ENCODE measurements around the gene CDH20.
"Not testable (repeated sequence)": the region's sequence is repeated elsewhere in the genome, so short reads cannot be mapped to it uniquely, and the experiment has no call there.

CDH20 gene

DNA sequence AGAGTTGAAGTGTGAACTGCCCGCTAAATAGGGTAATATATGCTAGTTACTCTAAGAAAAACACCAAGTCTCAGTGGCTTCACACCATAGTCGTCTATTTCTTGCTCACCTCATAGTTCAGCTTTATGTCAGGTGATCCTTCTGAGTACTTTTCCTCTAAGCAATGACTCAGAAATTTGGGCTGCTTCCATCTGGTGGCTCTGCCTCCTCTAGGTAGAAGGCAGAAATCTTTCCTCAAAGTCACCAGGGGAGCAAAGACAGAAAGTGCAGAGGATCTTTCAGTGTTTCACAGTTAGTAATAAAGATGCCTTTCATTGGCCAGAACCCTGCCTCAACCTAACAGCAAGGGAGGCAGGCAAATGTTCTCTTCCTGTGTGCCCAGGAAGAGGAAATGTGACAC is 17.3 kb downstream of the CDH20 start:
- no peak for DNase-seq

DNA sequence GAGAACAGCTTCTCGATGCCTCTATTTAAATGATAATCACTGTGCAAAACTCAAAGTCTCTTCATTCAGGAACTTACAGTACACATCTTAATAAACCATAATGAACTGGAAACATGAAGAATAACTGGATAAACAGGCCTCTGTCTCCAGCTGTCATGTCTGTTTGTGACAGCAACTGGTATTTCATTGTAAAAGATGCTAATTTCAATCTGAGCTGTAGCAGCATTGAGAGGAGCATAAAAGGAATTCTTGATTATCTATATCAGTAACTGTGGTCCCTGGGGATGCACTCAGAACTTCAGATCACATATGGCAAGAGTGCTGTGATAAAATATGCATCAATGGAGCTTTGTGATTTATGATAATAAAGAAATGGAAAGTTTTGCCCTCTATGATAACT is 18.8 kb downstream of the CDH20 start:
- no peak for DNase-seq

DNA sequence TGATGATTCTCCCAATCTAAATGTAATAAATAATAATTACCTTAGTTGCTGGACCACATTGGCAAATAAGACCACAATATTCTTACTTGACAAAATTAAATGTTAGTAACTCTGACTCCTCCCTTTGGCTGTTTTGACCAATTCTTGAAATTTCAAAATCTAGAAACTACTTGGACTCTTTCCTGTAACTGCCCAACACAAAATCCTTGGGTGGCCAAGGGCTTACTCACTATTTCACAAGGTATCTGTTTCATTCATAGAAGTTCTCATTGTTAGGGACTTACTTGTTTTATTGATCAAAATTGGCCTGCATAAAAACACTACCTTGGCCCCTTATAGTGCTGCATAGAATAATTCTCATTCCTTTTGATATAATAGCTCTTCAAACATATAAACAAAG is 19.4 kb downstream of the CDH20 start:
- DNase-seq = no peak

DNA sequence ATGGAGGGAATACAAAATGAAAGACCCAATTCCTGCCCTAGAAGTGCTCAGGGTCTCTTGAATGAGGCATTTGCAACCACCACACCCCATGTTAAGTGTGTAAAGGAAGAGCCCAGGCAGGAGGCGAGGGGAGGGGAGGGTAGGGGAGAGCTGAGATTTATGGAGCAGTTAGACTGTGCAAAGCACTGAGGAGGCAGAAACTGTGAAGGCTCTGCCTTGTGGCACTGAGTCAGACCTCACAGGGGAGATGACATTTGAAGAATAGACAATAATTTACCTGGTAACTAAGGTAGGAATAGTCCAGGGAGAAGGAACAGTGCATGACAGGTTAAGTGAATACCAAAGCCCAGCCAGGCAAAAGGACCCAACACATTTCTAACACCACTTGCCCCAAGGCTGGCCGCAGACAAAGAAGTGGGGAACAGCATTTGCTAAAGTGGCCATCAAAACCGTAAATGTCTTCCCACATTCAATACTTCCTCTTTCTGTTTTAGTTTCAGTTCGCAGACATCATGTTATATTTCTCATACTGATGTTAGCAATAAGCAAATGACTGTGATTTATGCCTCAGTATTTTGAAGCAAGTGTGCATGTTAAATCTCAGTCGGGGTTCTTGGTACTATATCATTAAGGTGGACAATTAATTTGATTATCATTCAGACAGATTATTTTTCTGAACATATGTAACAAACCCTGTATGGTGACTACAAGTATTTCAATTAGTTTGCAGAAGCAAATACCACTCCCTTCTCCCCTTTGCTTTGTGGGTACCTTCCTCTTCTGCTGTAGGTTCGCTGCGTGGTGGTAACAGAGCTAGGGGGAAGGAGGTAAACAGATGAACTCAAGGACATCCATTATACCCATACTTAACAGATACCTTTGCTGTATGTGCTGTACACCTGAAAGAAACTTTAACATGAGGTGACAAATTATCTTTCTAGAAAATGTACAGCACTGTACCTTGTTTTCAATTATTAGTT is 27.5 kb downstream of the CDH20 start:
- no peak for DNase-seq

DNA sequence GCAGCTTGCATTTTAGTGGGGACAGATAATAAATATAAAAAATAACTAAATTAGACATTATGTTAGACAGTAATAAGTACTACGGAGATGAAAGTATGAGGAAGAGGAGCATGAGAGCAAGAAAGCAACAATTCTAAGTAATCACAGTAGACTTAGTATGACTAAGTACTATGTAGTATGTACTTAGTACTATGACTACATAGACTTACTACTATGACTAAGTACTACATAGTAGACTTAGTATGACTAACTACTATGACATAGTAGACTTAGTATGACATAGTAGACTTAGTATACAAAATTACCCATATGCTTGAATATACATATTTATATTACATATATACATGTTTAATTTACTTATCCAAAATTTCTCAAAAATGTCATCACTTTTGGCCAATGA is 29.3 kb downstream of the CDH20 start:
- no peak for DNase-seq

DNA sequence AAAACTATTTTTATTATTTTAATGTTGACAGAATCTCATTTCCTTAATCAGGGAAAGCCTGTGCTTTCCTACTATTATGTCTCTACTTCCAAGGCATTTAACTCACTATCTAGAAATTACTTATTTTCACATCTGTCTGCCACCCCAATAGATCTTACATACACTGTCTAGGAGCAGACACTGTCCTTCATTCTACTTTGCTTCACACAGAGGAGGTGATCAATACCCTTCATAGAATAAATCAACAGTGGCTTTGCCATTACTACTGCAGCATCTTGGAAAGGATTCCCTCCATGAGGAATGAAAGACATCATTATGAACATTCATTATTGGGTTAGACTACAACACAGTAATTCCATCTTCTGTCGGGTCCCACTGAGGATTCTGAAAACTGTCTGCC is 31.7 kb downstream of the CDH20 start:
- DNase-seq = no peak

DNA sequence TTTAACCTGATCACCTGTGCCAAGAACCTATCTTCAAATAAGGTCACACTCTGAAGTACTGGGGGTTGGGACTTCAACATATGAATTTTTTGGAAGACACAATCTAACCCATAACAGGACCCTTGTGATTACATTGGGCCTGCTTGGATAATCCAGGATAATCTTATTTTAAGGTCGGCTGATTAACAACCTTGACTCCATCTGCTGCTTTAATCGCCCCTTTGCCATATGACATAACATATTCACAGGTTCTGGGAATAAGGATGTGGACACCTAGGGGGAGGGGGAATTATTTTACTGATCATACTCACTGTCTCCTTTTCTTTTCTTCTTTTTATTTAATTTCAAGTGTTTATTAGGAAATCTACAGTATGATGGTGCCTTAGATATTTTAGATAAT is 34.8 kb downstream of the CDH20 start:
- DNase-seq = no peak

DNA sequence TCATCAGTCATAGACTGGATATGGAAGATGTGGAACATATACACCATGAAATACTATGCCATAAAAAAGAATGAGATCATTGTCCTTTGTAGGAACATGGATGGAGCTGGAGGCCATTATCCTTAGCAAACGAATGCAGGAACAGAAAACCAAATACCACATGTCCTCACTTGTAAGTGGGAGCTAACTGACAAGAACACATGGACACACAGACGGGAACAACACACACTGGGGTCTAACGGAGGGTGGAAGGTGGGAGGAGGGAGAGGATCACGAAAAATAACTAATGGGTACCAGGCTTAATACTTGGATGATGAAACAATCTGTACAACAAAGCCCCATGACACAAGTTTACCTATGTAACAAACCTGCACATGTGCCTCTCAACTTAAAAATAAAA is 36.4 kb downstream of the CDH20 start:
- not testable (repeated sequence) for DNase-seq

DNA sequence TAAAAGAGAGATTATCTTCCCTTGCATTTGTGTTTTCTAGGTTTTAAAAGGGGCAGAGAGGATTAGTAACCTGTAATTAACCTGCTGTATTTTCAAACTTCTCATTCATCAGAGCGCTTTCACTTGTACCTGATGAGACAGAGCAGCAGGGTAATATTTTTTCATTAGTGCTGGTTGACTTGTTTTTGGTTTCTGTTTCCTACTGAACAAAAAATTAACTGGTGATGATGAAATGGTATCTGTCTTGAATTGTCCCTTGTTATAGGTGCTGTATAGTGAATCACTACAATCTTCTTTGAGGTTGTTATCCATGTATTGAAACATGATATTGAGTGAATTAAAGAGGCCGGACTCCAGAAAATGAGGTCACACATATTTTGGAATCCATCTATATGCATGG is 37.9 kb downstream of the CDH20 start:
- no peak for DNase-seq

DNA sequence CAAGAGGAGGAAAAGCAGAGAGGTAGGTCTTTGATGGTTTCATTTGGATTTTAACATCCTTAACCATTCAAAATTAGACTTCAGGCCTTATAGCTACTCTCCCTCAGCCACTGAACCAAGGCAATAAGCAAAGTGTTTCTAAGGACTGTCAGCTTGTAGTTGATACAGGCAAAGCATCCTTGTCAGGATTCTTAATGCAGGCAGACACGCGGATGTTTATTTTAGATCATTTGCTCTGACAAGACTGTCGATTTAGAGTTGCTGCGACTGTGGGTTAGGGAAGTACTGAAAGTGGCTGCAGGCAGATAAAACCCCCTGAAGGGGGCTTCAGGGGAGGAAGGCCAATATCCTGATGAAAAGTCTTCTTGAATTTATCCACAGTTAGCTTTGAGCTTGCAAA is 46.6 kb downstream of the CDH20 start:
- no peak for DNase-seq

DNA sequence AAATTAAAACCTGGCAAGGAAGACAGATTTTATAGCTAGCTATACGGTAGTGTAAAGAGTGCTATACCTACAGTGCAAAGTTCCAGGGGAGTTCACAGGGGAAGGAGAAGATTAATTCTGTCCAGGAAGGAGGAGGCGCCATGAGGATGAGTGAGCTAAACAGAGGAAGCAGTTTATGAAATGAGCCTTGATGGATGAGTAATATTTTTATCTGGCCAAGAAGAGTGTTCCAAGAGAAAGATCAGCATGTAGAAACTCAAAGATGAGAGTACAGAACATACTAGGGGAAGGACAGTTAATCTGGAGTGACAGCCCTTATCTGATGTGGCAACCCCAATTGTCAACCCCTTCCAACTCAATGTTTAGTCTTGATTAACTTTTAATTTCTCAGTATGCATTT is 54.8 kb downstream of the CDH20 start:
- no peak for DNase-seq

DNA sequence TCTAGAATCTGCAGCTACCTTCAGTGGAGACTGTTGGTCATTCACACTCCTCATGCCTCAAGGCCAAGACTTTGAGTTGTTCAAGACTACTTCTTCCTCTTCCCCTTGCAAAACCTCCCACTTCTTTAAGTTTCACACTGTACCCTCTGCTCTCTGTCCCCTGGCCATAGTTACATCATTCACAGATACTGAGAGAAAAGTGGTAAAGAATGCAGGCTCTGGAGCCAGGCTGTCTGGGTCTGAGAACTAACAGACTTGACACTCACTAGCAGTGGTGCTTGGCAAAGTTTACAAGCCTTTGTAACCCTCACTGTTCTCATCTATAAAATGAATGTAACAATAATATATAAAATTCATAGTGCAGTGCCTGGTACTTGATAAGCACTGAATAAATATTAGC is 61.8 kb downstream of the CDH20 start:
- no peak for DNase-seq

DNA sequence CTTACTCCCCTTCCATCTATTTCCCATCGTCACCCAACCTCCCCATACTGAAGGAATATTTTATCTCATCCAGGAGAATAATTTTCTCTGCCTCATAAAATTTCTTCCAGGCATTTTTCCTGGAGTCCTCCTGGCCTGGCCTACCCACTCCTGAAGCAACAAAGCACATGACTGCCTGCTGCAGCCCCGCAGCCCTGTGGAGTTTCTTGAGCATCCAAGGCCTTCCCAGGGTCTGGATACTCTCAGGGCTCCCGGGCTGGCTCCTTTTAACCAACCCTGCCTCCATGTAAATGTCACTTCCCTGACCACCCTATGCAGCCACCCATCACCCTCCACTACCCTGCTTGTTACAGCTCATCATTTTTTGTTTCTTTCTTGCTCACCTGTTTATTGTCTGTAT is 64.0 kb downstream of the CDH20 start:
- DNase-seq = no peak

DNA sequence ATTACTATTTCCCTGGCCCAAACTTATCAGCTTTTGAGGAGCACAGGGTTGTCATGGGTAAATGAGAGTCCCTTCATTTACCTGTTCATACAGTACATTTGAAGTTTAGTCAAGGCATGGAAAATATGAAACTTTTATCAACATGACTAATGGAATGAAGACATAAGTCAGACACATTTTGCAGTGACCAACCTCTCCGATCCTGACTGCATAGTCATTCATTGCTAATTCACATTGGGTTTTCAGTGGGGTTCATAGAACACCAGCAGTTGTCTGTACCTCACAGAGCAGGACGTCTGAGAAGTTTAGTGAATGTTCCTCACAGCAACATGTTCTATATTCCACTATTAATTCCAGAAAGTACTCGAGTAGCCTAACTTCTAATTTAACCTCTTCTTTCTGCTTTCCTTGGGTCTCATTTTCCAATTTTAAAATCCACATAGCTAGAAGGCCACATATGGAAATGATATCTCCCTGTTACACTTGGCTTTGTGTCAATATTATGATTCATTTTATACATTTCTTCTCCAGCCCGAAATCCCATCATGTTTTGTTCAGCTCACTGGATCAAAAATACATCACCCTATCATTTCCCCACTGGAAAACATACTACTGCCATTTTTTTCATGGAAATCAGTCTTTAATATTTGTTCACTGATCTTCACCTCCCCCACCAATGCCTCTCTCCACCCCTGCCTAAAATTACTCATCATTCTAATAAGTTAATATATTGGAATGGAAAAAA is 65.9 kb downstream of the CDH20 start:
- no peak for DNase-seq

DNA sequence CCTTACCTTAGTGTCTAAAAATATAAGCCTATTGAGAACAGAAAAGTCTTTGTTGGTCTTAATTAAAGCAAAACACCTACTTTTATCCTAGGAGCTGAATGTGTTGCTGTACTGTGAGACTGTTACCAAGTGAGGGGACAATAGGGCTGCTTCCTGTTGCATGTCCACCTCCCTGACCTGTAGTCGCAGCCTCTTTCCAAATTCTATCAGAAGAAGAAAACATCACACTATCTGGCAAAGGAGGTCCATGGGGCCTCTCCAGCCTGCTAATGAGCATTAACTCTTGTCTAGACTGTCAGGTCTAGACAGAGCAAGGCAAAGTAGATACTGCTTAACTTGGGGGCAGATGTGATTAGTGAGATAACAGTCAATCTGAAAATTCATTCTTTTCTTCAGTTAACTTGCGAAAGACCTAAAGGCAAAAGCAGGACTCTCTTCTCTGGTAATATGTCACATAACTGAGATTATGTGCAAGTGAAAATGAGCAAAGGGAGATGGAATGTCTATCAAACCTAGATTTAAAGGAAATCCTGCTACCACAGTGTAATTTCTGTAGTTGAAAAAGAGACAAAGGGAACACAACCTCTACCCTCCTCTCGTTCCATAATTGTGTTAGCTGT is 66.9 kb downstream of the CDH20 start:
- no peak for DNase-seq

DNA sequence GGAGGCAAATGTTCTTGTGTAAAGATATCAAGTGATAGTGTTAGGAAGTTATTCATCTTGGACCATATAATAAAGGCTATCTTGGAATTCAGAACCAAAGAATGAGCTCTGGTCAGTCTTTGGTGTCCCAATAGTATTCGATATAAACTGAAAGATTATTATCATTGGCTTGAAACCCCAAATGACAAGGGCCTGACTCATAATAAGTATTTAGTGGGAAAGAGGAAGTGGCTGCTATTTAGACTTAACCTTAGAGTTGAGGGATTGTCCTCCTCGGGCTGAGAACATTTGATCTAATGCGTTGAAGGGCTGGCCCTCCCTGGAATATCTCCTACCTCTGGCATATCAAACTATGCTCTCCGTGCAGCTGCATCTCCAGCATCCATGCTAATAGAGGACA is 67.5 kb downstream of the CDH20 start:
- no peak for DNase-seq

DNA sequence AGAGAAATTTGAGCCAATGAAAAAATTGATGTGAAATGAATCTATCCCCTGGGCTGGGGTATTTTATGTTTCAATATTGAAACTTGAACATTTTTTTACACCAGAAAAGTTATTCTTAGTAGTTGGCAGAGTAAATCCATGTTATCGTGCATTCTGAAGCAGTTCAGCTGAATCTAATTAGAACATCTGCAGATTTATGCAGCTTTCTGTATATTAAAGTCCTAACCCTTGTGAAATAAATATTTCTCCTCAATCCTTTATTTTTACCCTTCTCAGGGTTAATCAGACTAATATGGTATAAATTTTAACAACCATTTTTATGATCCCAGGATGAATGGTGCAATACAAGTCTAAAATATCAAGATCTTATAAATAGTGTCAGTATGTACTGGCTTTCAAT is 69.5 kb downstream of the CDH20 start:
- no peak for DNase-seq

DNA sequence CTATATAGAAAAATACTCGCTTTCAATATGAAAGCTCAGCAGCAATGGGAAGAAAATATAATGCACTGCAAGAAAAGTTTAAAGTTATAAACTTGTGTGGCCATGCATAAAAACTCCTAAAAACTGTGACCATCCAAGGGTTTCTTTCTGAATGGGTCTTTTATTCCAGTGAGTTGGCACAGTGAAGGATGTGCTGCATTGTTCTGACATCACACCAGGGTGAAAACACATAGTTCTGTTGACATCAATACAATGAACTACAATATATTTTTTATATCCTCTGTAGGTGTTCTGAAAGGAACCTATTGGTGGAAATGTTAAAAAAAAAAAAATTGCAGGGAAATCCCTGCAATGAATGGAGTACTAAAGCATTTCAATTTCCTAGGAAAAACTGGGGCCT is 80.2 kb downstream of the CDH20 start:
- DNase-seq = no peak

DNA sequence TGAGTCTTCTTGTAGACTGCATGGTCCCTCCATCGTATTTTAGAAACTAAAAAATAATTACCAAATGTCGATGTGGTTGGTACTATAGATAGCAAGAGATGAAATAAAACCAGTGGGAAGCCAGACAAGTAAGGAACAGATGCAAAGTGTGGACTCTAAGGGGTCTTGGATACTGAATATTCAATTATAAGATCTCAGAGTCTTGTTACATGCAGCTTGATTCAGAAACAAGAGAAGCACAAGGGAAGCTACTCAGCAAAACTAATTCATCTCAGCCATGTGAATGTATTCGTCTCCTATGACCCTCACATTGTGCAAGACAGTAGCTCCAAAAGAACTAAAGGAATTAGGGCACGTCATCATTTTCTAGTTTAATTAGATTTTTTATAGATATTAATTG is 80.9 kb downstream of the CDH20 start:
- DNase-seq = no peak

DNA sequence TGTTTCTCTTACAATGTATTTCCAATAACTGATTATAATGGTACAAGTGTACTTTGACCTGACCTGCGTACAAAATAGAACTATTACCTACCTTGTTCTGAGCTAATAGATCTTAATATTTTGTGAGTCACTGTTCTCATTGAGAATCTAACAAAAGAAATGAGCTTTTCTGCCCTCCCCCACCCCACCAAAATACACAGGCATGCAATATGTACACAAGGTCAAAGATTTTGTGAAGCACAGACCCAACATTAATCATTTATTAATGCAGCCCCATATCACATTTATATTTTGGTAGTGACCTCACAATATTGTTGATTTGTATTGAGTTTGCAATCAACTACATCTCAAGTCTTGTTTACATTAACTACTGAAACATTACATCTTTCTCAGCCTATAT is 86.5 kb downstream of the CDH20 start:
- no peak for DNase-seq

DNA sequence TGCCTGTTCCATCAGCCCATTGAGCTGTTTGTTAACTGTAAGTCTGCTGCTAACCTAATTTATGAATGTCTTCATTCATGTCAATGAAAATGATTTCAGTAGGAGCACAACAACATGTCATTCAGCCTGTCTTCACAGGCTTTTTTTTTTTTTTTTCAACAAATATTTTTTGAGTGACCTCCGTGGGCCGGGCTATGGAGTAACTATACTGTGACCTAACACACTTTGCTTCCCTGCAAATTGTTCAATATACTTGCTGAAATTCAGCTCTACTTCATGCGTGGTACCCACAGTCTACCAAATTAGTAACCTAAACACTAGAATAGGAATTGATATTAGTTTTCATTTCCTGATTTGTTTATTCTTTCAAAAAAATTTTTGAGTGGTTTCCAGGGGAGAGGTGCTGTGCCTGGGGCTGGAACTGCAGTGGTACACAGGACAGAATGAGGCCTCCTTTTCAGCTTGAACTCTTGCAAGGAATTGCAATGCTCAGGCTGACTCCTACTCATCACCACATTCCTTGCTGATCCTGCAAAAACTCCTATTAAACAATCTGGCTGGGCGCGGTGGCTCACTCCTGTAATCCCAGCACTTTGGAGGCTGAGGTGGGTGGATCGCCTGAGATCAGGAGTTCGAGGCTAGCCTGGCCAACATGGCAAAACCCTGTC is 87.1 kb downstream of the CDH20 start:
- no peak for DNase-seq

DNA sequence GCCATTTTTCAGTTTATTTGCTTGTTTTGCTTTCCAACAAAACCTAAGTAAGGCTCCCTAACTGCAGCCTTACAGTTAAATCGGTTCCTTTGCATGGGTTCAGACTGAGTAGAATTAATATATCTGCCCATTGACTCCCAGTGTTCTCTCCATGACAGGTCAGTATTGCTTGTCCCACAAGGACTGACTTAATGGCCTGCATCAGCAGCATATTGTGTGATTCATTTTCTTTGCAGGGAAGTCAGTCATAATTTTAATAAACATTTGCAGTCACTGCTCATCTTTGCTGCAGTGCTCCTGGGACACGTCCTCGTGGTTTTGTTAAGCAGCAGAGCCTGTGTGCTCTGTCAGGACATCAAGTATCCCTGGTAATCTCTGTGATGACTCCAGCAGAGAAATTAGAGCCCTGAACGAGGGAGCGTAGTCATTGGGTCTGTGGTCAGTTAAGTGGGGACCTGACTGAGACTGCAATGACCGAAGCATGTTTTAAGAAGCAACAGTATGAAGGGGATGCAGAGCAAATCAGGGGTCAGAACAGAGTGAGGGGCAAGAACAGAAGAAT is 93.3 kb downstream of the CDH20 start:
- DNase-seq = no peak

DNA sequence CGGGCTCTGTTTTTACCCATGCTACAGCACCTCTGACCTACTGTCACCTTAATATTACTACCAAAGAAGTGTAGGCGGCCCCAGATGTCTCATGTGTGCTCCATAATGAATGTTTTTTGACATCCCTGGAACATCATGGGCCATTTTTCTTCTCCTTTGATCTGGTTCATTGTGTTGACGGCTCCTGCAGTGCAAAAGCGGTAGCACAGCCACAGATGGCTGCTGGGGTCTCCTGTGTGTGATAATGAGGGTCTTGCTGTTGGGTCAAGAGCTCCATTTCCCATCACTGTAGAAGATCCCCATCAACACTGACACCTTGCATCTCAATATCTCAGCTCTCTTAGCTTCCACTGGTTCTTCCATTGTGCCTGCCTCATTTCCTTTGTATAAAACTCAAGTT is 95.0 kb downstream of the CDH20 start:
- DNase-seq = no peak

Data from activated effector memory CD4-positive, alpha-beta T cell treated with anti-CD3 and anti-CD28 coated beads, Interleukin-2, amount 50 U/mL, for 16 hours (primary cell).